Measurements from ENCODE around the gene ESYT2.

Gene ESYT2

DNA sequence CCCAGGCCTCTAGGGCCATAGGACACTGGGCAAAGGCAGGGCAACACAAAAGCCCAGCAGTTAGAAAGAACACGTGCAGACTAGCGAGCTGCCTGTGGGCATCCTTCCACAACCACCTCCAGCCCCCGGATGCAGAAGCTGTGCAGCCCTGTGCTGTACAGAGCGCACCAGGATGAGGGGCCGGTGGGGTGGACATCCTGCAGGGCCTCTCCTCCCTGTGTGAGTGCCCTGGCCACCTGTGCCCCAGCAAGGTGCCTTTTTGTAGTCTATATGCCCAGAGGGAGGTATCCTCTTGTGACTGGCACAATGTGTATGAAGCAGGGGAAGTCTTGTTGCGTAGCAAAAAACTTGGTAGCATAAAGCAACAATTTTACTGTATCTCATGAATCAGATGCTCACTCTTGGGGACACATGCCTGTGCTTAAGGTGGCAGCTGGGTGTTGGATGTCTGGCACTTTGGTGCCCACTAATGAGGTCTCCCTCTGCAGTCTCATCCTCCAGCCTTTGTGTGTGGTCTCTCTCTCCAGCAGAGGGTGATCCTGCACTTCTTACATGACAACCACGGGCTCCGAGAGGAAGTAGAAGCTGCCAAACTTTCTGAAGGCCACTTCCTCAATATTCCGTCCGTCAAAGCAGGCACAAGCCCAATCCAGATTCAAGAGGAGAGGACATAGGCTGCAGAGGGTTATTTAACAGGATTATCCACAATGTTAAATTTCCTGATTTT, 133.4 kb downstream of the ESYT2 start:
- peak; percentile 22 for DNase-seq (ENCODE audit: low read depth)

DNA sequence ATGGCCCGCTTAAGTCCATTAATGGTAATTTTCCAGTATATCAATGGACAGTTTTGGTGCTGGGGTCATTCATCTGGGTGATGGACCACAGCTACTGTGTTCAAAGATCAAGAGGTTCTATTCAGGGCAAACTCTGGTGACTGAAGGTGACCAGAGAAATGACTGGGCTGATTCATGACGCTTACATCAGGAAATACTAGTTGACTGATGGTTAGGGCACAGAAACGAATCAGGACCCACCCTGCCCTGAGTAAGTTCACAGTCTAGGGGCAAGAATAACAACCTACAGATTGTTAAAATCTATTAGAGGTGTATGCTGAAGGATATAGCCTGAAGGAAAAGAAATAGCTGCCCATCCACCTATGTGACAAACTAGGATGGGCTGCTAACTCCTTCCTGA, 134.3 kb downstream of the ESYT2 start:
- no peak for DNase-seq (ENCODE audit: low read depth)

DNA sequence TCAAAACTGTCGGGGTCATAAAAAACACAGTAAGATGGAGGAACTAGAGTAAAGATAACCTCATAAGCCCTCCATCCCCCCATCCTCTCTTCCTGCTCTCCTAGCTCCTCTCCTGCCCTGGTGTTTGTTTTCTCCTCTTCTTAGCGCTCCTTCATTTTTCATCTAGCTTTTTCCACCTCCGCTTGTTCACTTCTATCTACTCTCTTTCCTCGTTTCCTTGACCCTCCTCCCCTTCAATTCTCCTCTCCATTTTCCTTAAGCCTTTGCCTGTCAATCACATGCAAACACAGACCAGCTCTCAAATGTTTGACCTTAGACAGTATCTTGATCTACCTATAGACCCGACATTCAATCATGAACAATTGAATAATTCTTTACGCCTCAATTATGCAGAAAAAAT, 134.7 kb downstream of the ESYT2 start:
- DNase-seq (ENCODE audit: low read depth): no peak

DNA sequence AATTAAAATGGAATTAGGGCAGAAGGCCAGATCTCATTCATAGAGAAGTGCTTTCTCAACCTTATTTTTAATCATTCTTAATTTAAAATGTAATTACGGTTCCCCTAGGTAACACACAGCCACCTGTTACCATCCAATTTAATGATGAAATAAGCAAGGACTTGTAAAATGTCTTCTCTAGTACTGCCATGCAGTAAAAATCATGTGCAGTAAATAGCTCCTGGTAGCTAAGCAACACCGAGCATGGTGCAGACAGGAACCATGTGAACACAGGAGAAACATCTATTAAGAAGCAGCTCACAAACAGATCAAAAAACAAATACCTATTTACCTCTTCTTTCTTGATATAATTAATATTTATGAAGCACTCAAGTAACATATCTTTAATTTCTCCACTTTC, 139.8 kb downstream of the ESYT2 start:
- DNase-seq (ENCODE audit: low read depth): no peak

DNA sequence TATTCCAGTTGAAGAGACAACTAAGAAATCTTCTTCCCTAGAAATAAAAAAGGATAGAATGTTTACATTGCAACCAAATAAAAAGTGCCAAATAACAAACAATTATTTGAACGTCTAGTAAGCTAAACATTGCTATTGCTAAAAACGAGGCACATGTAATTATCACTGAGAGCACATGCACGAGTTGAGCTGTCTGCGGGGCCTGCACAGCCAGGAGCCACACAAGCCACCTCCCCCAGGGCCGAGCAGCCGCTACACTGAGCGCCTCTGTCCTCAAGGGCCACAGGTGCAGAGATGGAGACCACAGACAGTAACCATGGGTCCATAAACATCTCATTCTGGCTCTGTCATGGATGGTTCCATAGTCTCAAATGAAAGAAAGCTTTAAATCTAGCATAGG, 141.9 kb downstream of the ESYT2 start:
- no peak for DNase-seq (ENCODE audit: low read depth)

DNA sequence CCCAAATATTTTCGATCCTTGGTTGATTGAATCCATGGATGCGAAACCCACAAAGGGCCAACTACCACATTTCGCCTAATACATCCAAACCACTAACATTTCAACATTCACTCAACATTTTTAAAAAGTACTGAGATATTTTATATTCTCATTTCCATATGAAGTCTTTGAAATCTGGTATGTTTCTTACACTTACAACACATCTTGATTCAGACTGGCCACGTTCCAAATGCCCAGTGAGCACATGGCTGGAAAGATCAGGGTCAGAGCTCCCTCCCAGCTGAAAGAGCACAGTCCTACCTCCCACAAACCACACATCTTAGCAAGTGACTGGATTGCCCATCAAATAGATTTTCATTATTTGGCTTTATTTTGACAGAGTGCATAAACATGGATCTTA, 143.6 kb downstream of the ESYT2 start:
- DNase-seq (ENCODE audit: low read depth): no peak

DNA sequence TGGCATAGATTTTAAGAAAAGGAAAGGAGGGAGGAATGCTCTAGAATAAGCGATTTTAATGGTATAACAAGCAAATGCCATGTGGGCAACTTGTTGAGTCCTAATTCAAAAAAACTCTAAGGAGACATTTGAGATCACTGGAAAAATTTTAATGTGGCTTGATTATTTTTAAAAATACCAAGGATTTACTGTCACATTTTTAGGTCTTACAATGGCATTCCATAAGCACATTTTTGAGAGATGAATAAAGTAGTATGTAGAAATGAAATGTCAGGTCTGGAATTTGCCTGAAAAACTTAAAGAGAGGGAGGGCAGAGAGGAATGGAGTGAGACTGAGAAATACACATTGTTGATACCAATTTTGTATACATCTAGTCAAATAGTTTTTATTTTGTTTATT, 145.0 kb downstream of the ESYT2 start:
- DNase-seq (ENCODE audit: low read depth): no peak

DNA sequence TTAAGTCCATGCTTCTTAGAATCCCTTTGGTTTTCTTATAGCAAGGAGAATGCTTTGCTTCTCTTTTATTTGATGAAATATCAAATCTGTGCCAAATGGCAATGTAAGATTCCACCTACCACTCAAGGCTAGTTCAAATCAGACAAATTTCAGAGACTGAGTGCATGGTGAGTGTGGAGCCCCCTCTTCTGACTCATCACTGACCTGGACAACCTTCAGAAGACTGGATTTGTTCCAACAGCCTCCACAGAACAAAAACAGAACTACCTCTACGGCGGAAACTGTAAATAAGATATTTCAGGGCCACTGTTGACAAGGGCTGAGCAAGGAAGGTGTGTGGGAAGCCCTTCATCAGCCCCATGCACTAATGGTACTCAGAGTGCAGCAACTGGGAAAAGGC, 145.8 kb downstream of the ESYT2 start:
- DNase-seq (ENCODE audit: low read depth): no peak

DNA sequence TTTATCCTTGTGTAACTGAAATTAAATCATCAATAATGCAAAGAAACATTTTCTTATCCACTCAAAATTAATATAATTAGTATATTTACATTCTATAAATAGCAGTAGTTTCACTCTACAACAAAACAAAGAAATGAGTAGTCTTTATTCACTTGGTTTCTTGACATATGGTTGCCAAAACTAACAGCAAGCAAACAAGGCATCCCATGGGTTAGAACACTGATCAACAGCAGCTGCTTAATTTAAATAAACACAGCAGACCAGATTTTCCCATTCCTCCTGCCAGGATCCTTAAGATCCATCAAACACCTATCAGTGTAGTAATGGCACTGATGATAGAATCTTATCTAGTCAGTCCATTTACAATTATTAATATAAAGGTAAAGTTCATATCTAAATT, 146.9 kb downstream of the ESYT2 start:
- DNase-seq (ENCODE audit: low read depth): no peak

Data from stimulated activated CD8-positive, alpha-beta memory T cell treated with anti-CD3 and anti-CD28 coated beads, Interleukin-12 subunit alpha, Interleukin-12 subunit beta, amount 100 ng/mL, for 1 hour (primary cell).